Prostate gland (tissue), 2 donors: ENCODE data around the gene PFDN5.

ENCODE experiments used
- POLR2A ChIP-seq: fragments of 450-650 bp; IDR thresholded peaks from one replicate; pipeline ENCODE4 v1.6.1; 2016; ENCODE audit warnings: antibody characterized with exemption, mild to moderate bottlenecking
- POLR2AphosphoS5 ChIP-seq: sonication (generic); formaldehyde crosslinking; IDR thresholded peaks from one replicate; pipeline ENCODE4 v1.6.1; 2017; ENCODE audit warnings: antibody characterized with exemption
- TF ChIP-seq, protein P1 (sequence below), 4 experiments: fragments of 200-600 bp in 2 of 4; fragments of 450-650 bp in 2 of 4; sonication (generic) in 2 of 4; IDR thresholded peaks; 1 replicate in 3 of 4; 2 replicates in 1 of 4; pipeline ENCODE4 v1.5.1; 2016 to 2019; ENCODE audit warnings: antibody characterized with exemption in 4 of 4, mild to moderate bottlenecking in 2 of 4, moderate library complexity in 2 of 4

DNA sequence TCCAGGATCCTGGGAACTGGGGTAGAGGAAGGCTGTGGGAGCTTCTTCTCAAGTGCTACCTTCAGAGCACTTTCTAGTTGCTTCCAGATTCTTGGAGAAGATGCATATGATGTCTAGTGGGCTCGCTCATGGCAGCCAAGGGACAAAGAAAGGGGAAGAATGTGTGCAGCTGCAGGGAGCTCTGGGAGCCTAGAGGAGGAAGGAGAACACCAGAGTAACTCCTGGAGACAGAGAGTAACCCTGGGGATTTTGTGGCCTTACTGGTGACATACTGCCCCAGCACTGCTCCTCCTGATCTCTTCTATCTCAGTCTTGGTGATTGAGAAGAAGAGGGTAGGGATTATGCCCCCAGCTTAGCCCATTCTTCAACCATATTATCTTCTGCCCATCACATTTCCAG is 51.1 kb downstream of the PFDN5 start:
- TF ChIP-seq, protein P1, sequence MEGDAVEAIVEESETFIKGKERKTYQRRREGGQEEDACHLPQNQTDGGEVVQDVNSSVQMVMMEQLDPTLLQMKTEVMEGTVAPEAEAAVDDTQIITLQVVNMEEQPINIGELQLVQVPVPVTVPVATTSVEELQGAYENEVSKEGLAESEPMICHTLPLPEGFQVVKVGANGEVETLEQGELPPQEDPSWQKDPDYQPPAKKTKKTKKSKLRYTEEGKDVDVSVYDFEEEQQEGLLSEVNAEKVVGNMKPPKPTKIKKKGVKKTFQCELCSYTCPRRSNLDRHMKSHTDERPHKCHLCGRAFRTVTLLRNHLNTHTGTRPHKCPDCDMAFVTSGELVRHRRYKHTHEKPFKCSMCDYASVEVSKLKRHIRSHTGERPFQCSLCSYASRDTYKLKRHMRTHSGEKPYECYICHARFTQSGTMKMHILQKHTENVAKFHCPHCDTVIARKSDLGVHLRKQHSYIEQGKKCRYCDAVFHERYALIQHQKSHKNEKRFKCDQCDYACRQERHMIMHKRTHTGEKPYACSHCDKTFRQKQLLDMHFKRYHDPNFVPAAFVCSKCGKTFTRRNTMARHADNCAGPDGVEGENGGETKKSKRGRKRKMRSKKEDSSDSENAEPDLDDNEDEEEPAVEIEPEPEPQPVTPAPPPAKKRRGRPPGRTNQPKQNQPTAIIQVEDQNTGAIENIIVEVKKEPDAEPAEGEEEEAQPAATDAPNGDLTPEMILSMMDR (IDR thresholded peaks at IDR 0.05), result no peak
- no peak for TF ChIP-seq POLR2AphosphoS5
- no peak for TF ChIP-seq POLR2A
